ENCODE results near the gene ABCD4.
"Not testable (repeated sequence)": the region's sequence is repeated elsewhere in the genome, so short reads cannot be mapped to it uniquely, and the experiment has no call there.

The ABCD4 gene

DNA sequence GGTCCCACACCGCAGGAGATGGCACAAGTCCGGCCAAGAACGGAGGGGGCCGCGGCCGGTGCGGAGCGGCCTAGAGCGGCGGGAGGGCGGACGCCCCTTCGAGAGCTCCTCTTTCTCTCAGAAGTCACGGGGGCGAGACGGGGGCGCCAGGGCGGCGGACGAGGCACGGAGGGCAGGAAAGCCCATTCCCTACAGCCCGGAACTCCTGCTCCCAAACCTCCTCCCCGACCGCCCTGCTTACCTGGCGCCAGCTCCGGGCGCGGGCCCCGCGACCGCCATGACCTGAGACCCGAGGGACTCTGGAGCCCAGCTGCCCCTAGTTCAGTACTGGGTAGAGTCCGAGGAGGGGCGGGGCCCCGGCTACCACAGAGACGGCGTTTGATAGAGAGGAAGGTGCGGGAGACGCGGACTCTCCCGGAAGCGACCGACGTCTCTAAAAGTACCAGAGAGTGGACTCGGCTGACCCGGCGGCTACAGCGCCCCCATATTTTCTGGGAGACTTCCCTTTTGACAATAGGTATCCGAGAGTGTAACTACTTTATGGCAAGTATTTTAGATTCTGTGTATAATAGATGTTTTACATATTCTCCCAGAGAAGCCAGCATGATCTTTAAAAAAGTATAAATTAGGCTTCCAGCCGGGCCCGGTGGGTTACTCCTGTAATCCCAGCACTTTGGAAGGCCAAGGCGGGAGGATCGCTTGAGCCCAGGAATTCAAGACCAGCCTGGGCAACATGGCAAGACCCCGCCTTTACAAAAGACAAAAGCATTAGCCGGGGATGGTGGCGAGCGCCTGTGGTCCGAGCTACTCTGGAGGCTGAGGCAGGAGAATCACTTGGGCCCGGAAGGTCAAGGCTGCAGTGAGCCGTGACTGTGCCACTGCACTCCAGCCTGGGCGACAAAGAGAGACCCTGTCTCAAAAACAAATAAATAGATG lies at the start of gene ABCD4:
Gene ABCD4, minus strand, starts transcription at position 301 of the 936 bp plus-strand sequence. Its CDS starts 22 bp downstream, at position 279.
- in situ Hi-C loops (cut with HindIII; ENCODE audit: low sequenced_read_pairs): no loop called here

GRCh38 chr14:74350928-74351323 lies 48.2 kb upstream of the ABCD4 start:
- in situ Hi-C loops (cut with HindIII; ENCODE audit: low sequenced_read_pairs): loop anchor here (10.0 kb wide), 2 partner anchors 56 to 134 kb away; no protein-coding TSS in a partner anchor

GRCh38 chr14:74350211-74350927 lies 47.6 kb upstream of the ABCD4 start:
- in situ Hi-C loops (cut with HindIII; ENCODE audit: low sequenced_read_pairs): loop anchor here (10.0 kb wide), 2 partner anchors 56 to 134 kb away; no protein-coding TSS in a partner anchor

GRCh38 chr14:74349757-74350156 lies 47.0 kb upstream of the ABCD4 start:
- in situ Hi-C loops (cut with HindIII; ENCODE audit: low sequenced_read_pairs): loop anchor here (10.0 kb wide), 2 partner anchors 55 to 135 kb away; no protein-coding TSS in a partner anchor

DNA sequence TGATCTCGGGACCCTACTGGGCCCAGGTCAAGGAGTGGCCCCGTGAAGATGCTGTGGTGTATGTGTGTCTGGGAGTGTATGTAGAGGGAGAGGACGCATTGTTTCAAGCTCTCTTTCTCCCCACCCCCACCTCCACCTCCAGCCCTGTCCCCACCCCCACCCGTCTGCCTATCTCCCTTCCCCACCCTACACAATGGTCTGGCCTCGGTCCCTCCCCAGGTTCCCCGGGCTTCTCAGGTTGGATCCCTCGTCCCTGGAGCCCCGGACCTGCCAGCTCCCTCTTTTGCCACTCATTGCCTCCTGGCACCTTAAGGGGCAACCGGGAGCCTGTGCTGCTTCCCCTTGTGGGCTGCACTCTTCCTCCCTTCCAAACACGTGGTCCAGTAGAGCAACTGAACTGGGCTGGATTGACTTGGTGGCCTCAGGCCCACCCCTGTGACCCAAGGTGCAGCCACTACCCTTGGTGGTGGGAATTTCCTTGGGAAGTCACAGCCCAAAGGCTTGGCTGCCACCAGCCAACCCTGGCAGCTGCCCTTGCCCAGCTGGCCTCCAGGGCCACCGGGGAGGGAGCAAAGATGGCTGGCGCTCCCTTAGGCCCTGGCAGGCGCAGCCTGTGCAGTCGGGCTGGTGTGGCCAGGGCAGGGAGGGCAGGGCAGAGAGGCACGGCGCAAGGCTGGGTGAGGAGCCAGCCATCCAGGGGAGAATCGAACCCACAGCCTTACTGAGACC lies 46.2 kb upstream of the ABCD4 start:
- in situ Hi-C loops (cut with HindIII; ENCODE audit: low sequenced_read_pairs): no loop called here

DNA sequence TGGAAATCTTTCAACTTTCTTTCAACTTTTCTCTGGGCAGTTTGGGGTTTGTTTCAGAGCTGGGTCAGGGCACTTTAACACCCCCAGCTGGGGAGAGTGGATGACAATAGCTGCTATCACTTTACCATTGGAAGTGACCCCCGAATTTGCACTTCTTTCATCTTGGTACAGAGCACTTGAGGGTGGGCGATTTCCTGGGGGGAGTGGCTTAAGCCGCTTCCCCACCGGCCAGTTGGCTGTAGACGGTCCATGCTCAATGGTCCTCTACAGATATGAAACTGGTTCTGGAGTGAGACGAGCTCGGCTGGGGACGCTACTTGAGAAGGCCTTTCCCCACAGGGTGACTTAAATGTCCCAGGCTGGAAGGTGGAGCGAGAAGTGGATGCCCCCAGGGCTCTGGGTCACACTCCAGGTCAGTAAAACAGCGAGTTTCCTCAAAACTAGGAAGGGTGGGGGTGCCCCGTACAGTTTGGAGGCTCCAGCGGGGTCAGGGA lies 45.6 kb upstream of the ABCD4 start, which contains the start of gene VRTN:
Gene VRTN, plus strand, starts transcription at position 231 of the 494 bp plus-strand sequence. CDS start 8,313 bp downstream, outside the sequence.
- in situ Hi-C loops (cut with HindIII; ENCODE audit: low sequenced_read_pairs): no loop called here

DNA sequence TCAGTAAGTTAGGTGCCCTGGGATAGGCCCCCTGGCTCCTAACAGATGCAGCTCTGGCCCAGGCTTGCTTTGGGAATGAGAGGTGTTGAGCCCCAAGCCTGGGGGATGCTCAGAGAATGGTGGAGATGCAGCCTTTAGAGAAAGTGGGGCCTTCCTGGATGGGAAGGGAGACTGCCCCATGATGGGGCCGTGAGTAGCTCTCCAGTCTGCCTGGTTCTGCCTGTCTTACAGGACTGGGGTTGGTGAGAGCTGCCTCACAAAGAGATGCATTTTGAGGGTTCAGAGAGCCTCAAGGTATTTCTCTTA lies 45.0 kb upstream of the ABCD4 start:
- in situ Hi-C loops (cut with HindIII; ENCODE audit: low sequenced_read_pairs): no loop called here

GRCh38 chr14:74347097-74347794 lies 44.5 kb upstream of the ABCD4 start:
- in situ Hi-C loops (cut with HindIII; ENCODE audit: low sequenced_read_pairs): no loop called here

DNA sequence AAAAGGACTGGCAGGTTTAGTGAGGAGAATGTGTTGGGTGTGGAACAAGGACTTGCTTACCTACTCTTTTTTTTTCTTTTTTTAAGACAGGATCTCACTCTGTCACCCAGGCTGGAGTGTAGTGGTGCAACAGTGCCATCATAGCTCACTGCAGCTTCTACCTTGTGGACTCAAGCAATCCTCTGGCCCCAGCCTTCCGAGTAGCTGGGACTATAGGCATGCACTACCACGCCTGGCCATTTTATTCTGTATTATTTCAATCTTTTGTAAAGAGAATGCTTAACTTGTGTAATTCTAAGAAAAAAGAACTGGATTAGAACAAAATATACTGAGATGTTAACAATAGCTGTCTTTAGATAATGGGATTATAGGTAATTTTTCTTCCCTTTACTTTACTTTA lies 43.6 kb upstream of the ABCD4 start:
- in situ Hi-C loops (cut with HindIII; ENCODE audit: low sequenced_read_pairs): no loop called here

DNA sequence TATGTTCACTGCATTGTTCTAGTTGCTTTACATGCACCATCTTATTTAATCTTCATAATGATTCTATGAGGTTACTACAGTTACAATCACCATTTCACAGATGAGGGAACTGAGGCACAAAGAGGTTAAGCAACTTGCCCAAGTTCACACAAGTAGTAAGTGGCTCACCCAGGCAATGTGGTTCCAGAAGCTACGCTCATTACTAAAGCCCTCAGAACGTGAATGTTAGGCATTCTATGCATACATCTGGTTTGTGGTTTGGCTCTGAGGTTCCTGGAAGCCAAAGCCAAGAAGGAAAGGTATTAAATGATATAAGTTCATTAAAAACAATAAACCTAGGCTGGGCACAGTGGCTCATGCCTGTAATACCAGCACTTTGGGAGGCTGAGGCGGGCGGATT lies 31.2 kb upstream of the ABCD4 start:
- in situ Hi-C loops (cut with HindIII; ENCODE audit: low sequenced_read_pairs): no loop called here

DNA sequence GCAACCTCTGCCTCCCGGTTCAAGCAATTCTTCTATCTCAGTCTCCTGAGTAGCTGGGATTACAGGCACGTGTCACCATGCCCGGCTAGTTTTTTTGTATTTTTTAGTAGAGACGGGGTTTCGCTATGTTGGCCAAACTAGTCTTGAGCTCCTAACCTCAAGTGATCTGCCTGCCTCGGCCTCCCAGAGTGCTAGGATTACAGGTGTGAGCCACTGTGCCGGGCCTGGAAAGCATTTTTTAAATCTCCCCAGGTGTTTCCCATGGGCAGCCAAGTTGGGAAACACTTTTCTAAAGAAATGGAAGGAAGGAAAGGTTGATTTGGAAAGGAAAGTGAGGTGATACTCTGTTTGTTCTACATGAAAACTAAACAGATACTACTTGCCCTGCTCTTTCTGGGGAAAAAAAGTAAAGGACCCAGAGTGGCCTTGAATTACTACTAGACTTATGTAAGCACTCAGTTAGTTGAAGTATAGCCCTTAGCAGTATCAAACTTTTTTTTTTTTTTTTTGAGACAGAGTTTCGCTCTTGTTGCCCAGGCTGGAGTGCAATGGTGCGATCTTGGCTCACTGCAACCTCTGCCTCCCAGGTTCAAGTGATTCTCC lies 27.3 kb upstream of the ABCD4 start:
- in situ Hi-C loops (cut with HindIII; ENCODE audit: low sequenced_read_pairs): not testable (repeated sequence)

DNA sequence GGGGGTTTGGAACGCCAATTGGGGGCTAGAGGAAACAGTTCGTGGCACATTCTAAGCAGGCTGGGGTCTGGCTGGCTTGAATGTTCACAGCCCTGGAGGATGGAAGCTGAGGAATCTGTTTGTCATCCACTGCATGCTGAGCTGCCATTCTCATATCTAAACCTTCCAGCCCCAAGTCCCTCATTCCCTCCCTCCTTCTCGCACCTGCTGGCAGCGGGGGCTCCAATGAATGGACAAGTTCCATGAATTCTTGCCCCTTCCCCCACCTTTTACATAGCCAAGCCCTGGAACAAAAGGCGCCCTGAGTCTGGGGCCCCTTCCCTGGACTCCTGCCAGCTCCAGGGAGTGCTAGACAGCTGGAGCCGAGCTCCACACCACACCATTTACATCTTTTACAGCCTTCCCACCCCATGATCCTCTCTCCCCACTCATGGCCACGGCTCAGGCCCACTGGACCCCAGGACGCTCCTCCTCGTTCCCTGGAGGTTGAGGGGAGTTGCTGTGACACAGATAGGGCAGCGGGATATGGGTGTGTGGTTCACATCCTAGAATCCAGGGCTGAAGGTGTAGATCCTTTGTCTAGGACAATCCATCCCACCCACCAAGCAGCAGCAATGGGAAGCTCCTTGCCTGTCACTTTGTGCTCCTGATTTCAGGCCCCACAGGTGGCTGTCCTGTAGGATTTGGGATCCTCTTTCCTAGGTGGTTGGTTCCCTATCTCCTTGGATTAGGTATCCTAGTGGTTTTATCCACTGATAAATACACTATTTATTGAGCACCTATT lies 23.8 kb upstream of the ABCD4 start:
- in situ Hi-C loops (cut with HindIII; ENCODE audit: low sequenced_read_pairs): no loop called here

DNA sequence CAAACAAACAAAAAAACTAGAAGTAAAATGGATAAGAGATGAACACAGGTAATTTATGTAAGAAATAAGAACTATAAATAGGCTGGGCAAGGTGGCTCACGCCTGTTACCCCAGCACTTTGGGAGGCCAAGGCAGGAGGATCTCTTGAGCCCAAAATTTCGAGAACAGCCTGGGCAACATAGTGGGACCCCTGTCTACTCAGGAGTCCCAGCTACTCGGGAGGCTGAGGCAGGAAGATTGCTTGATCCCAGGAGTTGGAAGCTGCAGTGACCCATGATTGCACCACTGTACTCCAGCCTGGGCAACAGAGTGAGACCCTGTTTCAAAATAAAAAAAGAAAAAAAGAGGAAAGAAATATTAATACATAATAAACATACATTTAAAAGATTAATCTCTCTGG lies 22.7 kb upstream of the ABCD4 start:
- in situ Hi-C loops (cut with HindIII; ENCODE audit: low sequenced_read_pairs): no loop called here

GRCh38 chr14:74324931-74325361 lies 22.2 kb upstream of the ABCD4 start:
- in situ Hi-C loops (cut with HindIII; ENCODE audit: low sequenced_read_pairs): no loop called here

- in situ Hi-C loops (cut with HindIII; ENCODE audit: low sequenced_read_pairs): no loop called here
Observed at GRCh38 chr14:74314576-74314975, 11.8 kb upstream of the ABCD4 start.

DNA sequence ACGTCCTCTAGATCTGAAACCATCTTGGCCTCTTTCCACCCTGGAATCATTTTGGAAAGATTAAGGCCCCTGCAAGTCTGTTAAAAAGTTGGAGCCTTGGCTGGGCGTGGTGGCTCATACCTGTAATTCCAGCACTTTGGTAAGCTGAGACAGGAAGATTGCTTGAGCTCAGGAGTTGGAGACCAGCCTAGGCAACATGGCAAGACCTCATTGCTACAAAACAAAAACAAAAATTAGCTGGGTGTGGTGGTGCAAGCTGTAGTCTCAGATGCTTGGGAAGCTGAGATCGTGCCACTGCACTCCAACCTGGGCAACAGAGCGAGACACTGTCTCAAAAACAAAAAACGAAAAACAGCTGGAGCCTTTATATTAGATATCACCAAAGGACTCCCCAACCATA lies 10.9 kb upstream of the ABCD4 start:
- in situ Hi-C loops (cut with HindIII; ENCODE audit: low sequenced_read_pairs): no loop called here

- in situ Hi-C loops (cut with HindIII; ENCODE audit: low sequenced_read_pairs): no loop called here
Observed at GRCh38 chr14:74312161-74312560, 9.4 kb upstream of the ABCD4 start.

- in situ Hi-C loops (cut with HindIII; ENCODE audit: low sequenced_read_pairs): no loop called here
Observed at GRCh38 chr14:74309125-74310022, 6.6 kb upstream of the ABCD4 start.
